Measurements from ENCODE around the gene RIMBP2.

The RIMBP2 gene

GRCh38 chr12:130405332-130405731 is 310.8 kb downstream of the RIMBP2 start:
- TF ChIP-seq CTCF (IDR thresholded peaks at IDR 0.05; ENCODE audit: insufficient read depth, low read depth, low read length, missing control alignments) = no peak
- no peak for DNase-seq (ENCODE audit: low read depth)

GRCh38 chr12:130401703-130402102 is 314.4 kb downstream of the RIMBP2 start:
- H3K4me3 ChIP-seq (ENCODE audit: low read length) = no peak overlapping the region
- TF ChIP-seq CTCF (IDR thresholded peaks at IDR 0.05; ENCODE audit: insufficient read depth, low read depth, low read length, missing control alignments) = no peak
- no peak for DNase-seq (ENCODE audit: low read depth)

More at GRCh38 chr12:130405332-130405731, 310.8 kb downstream of the RIMBP2 start:
- H3K4me3 ChIP-seq (ENCODE audit: low read length) = no peak overlapping the region

- no peak for TF ChIP-seq CTCF (IDR thresholded peaks at IDR 0.05; ENCODE audit: insufficient read depth, low read depth, low read length, missing control alignments)
- no peak for DNase-seq (ENCODE audit: low read depth)
- no peak overlapping the region for H3K4me3 ChIP-seq (ENCODE audit: low read length)
These were observed 317.8 kb downstream of the RIMBP2 start for GRCh38 chr12:130398100-130398848.

- H3K4me3 ChIP-seq (ENCODE audit: low read length) = no peak overlapping the region
- TF ChIP-seq CTCF (IDR thresholded peaks at IDR 0.05; ENCODE audit: insufficient read depth, low read depth, low read length, missing control alignments) = no peak
- DNase-seq (ENCODE audit: low read depth) = no peak
These were observed 319.4 kb downstream of the RIMBP2 start for GRCh38 chr12:130396667-130397066.

- no peak overlapping the region for H3K4me3 ChIP-seq (ENCODE audit: low read length)
- DNase-seq (ENCODE audit: low read depth) = no peak
- TF ChIP-seq CTCF (IDR thresholded peaks at IDR 0.05; ENCODE audit: insufficient read depth, low read depth, low read length, missing control alignments) = no peak
These were observed 321.2 kb downstream of the RIMBP2 start for GRCh38 chr12:130394906-130395305.

GRCh38 chr12:130391186-130391585 is 324.9 kb downstream of the RIMBP2 start:
- no peak for DNase-seq (ENCODE audit: low read depth)
- TF ChIP-seq CTCF (IDR thresholded peaks at IDR 0.05; ENCODE audit: insufficient read depth, low read depth, low read length, missing control alignments) = no peak
- no peak overlapping the region for H3K4me3 ChIP-seq (ENCODE audit: low read length)

GRCh38 chr12:130385193-130385592 is 330.9 kb downstream of the RIMBP2 start:
- DNase-seq (ENCODE audit: low read depth) = no peak
- H3K4me3 ChIP-seq (ENCODE audit: low read length) = no peak overlapping the region
- TF ChIP-seq CTCF (IDR thresholded peaks at IDR 0.05; ENCODE audit: insufficient read depth, low read depth, low read length, missing control alignments) = no peak

Measured in epithelial cell of esophagus (primary cell).